AG04450 (cell line): ENCODE measurements around the gene ALDH1L2. TPM values are rescaled to one million over a fixed set of nuclear protein-coding genes. Genes with fewer than 3 reads are reported as not detected.
"Not testable (repeated sequence)": the region's sequence is repeated elsewhere in the genome, so short reads cannot be mapped to it uniquely, and the experiment has no call there.

Experiments
- CTCF ChIA-PET: fragments of 300-600, 350-600 bp; formaldehyde crosslinking; extraction: SDS; loops from one replicate; lab custom pipeline; 2022; ENCODE audit warnings: antibody characterized with exemption, inconsistent platforms; lab: Charles Lee
- POLR2A ChIA-PET: fragments of 350-600 bp; formaldehyde crosslinking; extraction: SDS; loops from one replicate; lab custom pipeline; 2021; ENCODE audit warnings: antibody characterized with exemption, inconsistent platforms; lab: Yijun Ruan, JAX
- DNase-seq: peaks from one replicate; pipeline ENCODE4 v3.0.0-alpha.2; 2011; ENCODE audit warnings: low read depth, low spot score
- H3K27ac ChIP-seq: one replicate; pipeline ENCODE4 v1.5.1; 2012; ENCODE audit warnings: low read depth, low read length, control low read depth
- H3K27me3 ChIP-seq: one replicate; pipeline ENCODE4 v1.6.0; 2012; ENCODE audit warnings: low read length; ENCODE audit not compliant: control insufficient read depth, insufficient read depth
- H3K4me3 ChIP-seq: 2 replicates; pipeline ENCODE4 v1.5.1; 2011; ENCODE audit warnings: mild to moderate bottlenecking, low read depth, low read length, control low read depth
- H3K9me3 ChIP-seq: 2 replicates; pipeline ENCODE4 v1.5.1; 2012; ENCODE audit warnings: low read length; ENCODE audit not compliant: control insufficient read depth, insufficient read depth
- polyA plus RNA-seq: library from polyadenylated mRNA; depleted of rRNA; stranded (reverse); fragments of >200 nt; gene quantifications from 2 replicates; pipeline ENCODE4 v1.2.3, GENCODE V29; 2011
- TF ChIP-seq, protein P1 (sequence below): IDR thresholded peaks from 2 replicates; pipeline ENCODE4 v1.5.1; 2011; ENCODE audit warnings: low read depth, low read length, control low read depth, inconsistent platforms

Gene ALDH1L2
- polyA plus RNA-seq, 1 experiment, result 116 TPM

DNA sequence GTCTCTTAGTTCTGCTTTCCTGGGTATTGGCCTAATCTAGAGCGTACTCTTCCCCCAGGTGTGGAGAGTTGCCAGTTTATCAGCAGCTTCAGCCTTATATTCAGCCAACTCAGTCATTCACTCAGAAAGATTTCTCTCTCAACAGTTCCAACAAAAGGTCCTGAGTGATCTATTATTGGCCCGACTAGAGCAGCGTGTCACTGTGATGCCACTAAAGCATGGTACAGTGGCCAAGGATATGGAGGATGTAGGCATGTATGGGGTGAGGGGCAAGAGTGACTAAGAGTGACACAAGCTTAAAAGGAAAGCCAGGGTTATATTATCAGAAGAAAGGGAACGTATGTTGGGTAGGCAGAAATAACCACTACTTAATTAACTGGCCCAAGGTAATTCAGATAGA lies 93.3 kb downstream of the ALDH1L2 start:
- CTCF ChIA-PET, result interaction anchor here (0.9 kb wide), 1 partner anchor 609 kb away, joined by 3 read pairs; no protein-coding TSS in a partner anchor
- Histone ChIP-seq H3K27me3 (no peaks in the 10 kb centered on the region), H3K27ac (no peak overlapping the region), H3K9me3 (no peaks in the 10 kb centered on the region), H3K4me3 (no peak overlapping the region)
- TF ChIP-seq, protein P1, sequence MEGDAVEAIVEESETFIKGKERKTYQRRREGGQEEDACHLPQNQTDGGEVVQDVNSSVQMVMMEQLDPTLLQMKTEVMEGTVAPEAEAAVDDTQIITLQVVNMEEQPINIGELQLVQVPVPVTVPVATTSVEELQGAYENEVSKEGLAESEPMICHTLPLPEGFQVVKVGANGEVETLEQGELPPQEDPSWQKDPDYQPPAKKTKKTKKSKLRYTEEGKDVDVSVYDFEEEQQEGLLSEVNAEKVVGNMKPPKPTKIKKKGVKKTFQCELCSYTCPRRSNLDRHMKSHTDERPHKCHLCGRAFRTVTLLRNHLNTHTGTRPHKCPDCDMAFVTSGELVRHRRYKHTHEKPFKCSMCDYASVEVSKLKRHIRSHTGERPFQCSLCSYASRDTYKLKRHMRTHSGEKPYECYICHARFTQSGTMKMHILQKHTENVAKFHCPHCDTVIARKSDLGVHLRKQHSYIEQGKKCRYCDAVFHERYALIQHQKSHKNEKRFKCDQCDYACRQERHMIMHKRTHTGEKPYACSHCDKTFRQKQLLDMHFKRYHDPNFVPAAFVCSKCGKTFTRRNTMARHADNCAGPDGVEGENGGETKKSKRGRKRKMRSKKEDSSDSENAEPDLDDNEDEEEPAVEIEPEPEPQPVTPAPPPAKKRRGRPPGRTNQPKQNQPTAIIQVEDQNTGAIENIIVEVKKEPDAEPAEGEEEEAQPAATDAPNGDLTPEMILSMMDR, result no peak
- no peak for DNase-seq
- POLR2A ChIA-PET, result no interaction called here

DNA sequence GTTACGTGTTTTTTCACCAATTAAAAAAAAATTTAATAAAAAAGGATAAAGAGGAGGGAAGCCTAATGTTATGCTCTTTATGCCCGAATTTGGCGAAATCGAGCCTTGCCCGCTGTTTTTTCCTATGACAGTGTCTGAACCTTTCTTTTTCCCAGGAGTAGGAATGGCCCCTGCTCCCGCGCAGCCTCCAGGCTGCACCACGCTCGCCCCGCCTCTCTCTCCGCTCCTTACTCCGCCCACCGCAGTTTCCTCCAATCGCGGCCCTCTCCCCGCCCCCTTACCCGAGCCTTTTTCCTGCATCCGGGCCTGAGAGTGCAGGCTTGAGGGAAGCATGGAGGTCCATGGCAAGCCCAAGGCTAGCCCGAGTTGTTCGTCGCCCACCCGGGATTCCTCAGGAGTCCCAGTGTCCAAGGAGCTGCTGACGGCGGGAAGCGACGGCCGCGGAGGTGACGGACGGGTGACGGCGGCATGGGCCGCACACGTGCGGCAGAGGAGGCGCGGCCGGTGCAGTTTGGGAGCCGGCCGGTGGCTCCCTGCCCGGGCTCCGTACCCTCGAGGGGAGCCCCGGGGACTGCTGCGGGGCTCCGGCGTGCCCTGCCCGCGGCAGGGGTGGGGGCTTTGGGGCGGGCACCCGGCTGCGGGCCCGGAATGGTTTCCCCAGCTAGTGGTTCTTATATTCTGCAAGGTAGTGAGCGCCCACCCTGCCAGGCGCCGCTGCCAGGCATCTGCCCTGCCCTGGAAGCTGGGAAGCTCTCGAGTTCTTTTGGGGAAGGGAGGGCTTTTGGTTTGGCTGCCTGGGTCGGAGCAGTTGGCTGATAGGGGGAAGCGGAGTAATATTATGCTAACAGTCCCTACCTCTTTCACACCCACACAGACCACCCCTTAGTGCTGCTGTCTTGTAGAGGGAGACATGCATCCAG lies 98.0 kb downstream of the ALDH1L2 start, which contains the start of gene NOPCHAP1:
Gene NOPCHAP1, plus strand, starts transcription at position 295 of the 920 bp plus-strand sequence. Its CDS starts 37 bp downstream, at position 332.
- Histone ChIP-seq H3K4me3 (peak within 1 kb of the TSS; percentile 83), H3K27me3 (no peaks in the 10 kb centered on the region), H3K9me3 (no peaks in the 10 kb centered on the region), H3K27ac (no peak within 1 kb of the TSS)
- DNase-seq, result peak; percentile 42
- ChIA-PET POLR2A (no interaction called here), CTCF (interaction anchor here (1.9 kb wide), 1 partner anchor 605 kb away, joined by 8 read pairs; no protein-coding TSS in a partner anchor)
- TF ChIP-seq, protein P1, result no peak

DNA sequence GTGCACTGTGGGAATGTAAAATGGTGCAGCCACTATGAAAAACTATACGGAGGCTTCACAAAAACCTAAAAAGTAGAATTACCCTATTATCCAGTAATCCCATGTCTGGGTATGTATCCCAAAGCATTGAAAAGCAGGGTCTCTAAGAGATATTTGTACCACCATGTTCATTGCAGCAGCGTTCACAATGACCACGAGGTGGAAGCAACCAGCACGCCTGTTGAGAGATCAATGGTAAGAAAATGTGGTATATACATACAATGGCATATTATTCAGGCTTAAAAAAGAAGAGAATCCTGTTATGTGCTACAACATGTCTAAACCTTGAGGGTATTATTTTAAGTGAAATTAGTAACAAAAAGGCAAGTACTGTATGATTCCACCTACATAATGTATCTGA lies 99.1 kb downstream of the ALDH1L2 start:
- H3K4me3 ChIP-seq, result no peak overlapping the region
- POLR2A ChIA-PET, result no interaction called here

DNA sequence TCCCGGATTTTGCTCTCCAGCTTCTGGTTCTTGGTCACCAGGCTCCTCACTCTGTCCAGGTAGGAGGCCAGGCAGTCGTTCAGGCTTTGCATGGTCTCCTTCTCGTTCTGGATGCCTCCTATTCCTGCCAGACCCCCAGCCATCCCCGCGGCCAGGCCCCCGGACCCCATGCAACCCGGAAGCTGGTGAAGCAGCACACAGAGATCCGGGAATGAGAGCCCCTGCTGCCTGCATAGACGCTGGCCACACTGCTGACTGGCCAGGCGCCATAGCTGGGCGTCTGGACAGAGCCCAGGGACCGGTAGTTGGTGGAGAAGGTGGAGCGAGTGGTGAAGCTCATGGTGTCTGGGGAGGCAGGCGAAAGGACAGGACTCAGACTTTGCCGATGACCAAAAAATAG lies 106.6 kb downstream of the ALDH1L2 start:
- H3K27me3 ChIP-seq, DNase-seq, H3K9me3 ChIP-seq, CTCF ChIA-PET, H3K4me3 ChIP-seq, H3K27ac ChIP-seq, POLR2A ChIA-PET: not testable (repeated sequence)

More for the DNA sequence above, 99.1 kb downstream of the ALDH1L2 start:
- TF ChIP-seq, protein P1, result no peak
- no peaks in the 10 kb centered on the region for H3K27me3 ChIP-seq
- DNase-seq, result no peak
- no peaks in the 10 kb centered on the region for H3K9me3 ChIP-seq
- CTCF ChIA-PET, result no interaction called here
- no peak overlapping the region for H3K27ac ChIP-seq

DNA sequence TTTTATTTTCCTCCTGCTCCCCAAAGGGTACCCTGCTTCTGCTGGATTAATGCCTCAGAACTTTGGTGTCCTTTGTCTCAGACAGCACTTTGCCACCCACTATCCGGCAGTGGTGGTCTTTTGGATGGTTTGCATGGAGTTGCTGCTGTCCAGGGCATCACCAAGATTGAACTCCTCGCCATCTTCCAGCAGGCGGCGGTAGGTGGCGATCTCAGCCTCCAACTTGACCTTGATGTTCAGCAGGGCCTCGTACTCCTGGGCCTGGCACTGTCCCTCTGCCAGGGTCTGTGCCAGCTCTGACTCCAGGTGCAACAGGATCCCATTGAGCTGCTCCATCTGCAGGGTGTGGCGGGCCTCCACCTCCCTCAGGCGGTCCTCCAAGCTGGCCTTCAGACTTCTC lies 107.6 kb downstream of the ALDH1L2 start:
- ChIA-PET POLR2A (no interaction called here), CTCF (no interaction called here)
- Histone ChIP-seq H3K27me3 (no peaks in the 10 kb centered on the region), H3K9me3 (no peaks in the 10 kb centered on the region; the same call in 1 of the 2 replicates), H3K4me3 (no peak overlapping the region), H3K27ac (no peak overlapping the region)
- TF ChIP-seq, protein P1, result no peak
- no peak for DNase-seq
